Smooth muscle cell (in vitro differentiated cells): ENCODE results near the gene LRRC15. TPM values are rescaled to one million over a fixed set of nuclear protein-coding genes. Genes with fewer than 3 reads are reported as not detected.

Source experiments
- DNase-seq: peaks from one replicate; lab custom pipeline; 2025; ENCODE audit not compliant: unreplicated experiment; lab: John Stamatoyannopoulos, UW
- H2AFZ ChIP-seq: fragments of 200-600 bp; sonication (generic); 2 replicates; pipeline ENCODE4 v1.6.0; 2016; ENCODE audit warnings: antibody characterized with exemption, low read depth, mild to moderate bottlenecking
- H3F3A ChIP-seq: fragments of 200-600 bp; sonication (generic); 2 replicates; pipeline ENCODE4 v1.6.0; 2017; ENCODE audit warnings: antibody characterized with exemption, low read depth
- H3K27ac ChIP-seq: fragments of 200-600 bp; sonication (generic); 2 replicates; pipeline ENCODE4 v1.5.1; 2016; ENCODE audit warnings: low read depth, mild to moderate bottlenecking
- H3K27me3 ChIP-seq: fragments of 200-600 bp; sonication (generic); 2 replicates; pipeline ENCODE4 v1.6.1; 2016; ENCODE audit warnings: low read depth, mild to moderate bottlenecking
- H3K36me3 ChIP-seq: fragments of 200-600 bp; sonication (generic); 2 replicates; pipeline ENCODE4 v1.5.1; 2016; ENCODE audit warnings: low read depth
- H3K4me1 ChIP-seq: fragments of 200-600 bp; sonication (generic); 2 replicates; pipeline ENCODE4 v1.5.1; 2016; ENCODE audit warnings: low read depth
- H3K4me2 ChIP-seq: fragments of 200-600 bp; sonication (generic); 2 replicates; pipeline ENCODE4 v1.6.0; 2016; ENCODE audit warnings: mild to moderate bottlenecking
- H3K4me3 ChIP-seq: fragments of 200-600 bp; sonication (generic); 2 replicates; pipeline ENCODE4 v1.5.1; 2016; ENCODE audit warnings: mild to moderate bottlenecking
- H3K79me2 ChIP-seq: fragments of 200-600 bp; sonication (generic); 2 replicates; pipeline ENCODE4 v1.6.0; 2016; ENCODE audit warnings: low read depth, mild to moderate bottlenecking
- H3K9ac ChIP-seq: fragments of 200-600 bp; sonication (generic); 2 replicates; pipeline ENCODE4 v1.6.0; 2016; ENCODE audit warnings: low read depth
- H3K9me3 ChIP-seq: fragments of 200-600 bp; sonication (generic); replicated peaks from 2 replicates; pipeline ENCODE4 v1.5.1; 2016; ENCODE audit warnings: low read depth
- H4K20me1 ChIP-seq: fragments of 200-600 bp; sonication (generic); 2 replicates; pipeline ENCODE4 v1.6.0; 2016; ENCODE audit warnings: low read depth
- WGBS: methylation state at CpG from one replicate; pipeline ENCODE4 v1.1.7; 2016; ENCODE audit warnings: low lambda C conversion rate; 5-methylcytosine and 5-hydroxymethylcytosine counted together
- polyA plus RNA-seq: library from polyadenylated mRNA; unstranded; fragments of >200 nt; fragmentation: Nextera tagmentation; extraction: Ambion mirVana; gene quantifications from 2 replicates; pipeline ENCODE4 v1.2.1, GENCODE V29; 2016
- total RNA-seq: library from RNA; depleted of rRNA; stranded (reverse); fragments of >200 nt; gene quantifications from 2 replicates; pipeline ENCODE4 v1.2.3, GENCODE V29; 2014
- TF ChIP-seq, protein P1 (sequence below): fragments of 200-600 bp; sonication (generic); IDR thresholded peaks from 2 replicates; pipeline ENCODE4 v1.5.1; 2017; ENCODE audit warnings: borderline replicate concordance, mild to moderate bottlenecking, antibody characterized with exemption; ENCODE audit not compliant: insufficient read depth, poor library complexity, severe bottlenecking

Gene LRRC15
- total and polyA plus RNA-seq, 2 experiments from 2014 or later: 4.7 to 4.9 TPM

DNA sequence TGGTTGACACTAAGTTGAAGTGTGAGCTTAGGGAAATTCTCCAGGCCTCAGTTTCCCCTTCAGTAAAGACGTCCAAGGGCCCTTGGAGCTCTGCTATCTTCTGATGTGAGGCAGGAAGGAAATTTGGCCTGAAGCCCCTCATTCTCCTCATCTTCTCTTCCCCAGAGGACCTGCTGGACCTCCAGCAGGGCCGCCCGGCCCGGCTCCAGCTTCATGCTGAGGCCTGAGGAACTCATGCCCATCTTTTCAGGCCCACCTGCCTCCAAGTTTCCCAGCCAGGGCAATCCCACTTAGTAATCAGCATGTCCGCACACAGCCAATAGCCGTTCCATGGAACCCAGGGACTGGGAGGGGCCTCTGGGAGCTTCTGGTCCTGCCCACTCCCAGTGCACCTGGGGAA, 4.0 kb downstream of the LRRC15 start:
- TF ChIP-seq, protein P1, sequence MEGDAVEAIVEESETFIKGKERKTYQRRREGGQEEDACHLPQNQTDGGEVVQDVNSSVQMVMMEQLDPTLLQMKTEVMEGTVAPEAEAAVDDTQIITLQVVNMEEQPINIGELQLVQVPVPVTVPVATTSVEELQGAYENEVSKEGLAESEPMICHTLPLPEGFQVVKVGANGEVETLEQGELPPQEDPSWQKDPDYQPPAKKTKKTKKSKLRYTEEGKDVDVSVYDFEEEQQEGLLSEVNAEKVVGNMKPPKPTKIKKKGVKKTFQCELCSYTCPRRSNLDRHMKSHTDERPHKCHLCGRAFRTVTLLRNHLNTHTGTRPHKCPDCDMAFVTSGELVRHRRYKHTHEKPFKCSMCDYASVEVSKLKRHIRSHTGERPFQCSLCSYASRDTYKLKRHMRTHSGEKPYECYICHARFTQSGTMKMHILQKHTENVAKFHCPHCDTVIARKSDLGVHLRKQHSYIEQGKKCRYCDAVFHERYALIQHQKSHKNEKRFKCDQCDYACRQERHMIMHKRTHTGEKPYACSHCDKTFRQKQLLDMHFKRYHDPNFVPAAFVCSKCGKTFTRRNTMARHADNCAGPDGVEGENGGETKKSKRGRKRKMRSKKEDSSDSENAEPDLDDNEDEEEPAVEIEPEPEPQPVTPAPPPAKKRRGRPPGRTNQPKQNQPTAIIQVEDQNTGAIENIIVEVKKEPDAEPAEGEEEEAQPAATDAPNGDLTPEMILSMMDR: no peak
- Histone ChIP-seq H2AFZ (no peak overlapping the region), H3K79me2 (no peaks in the 10 kb centered on the region), H3K4me3 (no peak overlapping the region), H3K27me3 (no peaks in the 10 kb centered on the region), H4K20me1 (no peaks in the 10 kb centered on the region), H3K36me3 (no peaks in the 10 kb centered on the region), H3K4me2 (peak overlapping the region; percentile 29), H3K27ac (peak overlapping the region; percentile 82), H3K4me1 (peaks cover 20% of the 10 kb centered on the region), H3F3A (peaks cover 8% of the 10 kb centered on the region), H3K9ac (no peak overlapping the region), H3K9me3 (no peaks in the 10 kb centered on the region)
- DNase-seq: no peak
- 92% methylated on average over 6 of the region's 6 CpGs for WGBS

DNA sequence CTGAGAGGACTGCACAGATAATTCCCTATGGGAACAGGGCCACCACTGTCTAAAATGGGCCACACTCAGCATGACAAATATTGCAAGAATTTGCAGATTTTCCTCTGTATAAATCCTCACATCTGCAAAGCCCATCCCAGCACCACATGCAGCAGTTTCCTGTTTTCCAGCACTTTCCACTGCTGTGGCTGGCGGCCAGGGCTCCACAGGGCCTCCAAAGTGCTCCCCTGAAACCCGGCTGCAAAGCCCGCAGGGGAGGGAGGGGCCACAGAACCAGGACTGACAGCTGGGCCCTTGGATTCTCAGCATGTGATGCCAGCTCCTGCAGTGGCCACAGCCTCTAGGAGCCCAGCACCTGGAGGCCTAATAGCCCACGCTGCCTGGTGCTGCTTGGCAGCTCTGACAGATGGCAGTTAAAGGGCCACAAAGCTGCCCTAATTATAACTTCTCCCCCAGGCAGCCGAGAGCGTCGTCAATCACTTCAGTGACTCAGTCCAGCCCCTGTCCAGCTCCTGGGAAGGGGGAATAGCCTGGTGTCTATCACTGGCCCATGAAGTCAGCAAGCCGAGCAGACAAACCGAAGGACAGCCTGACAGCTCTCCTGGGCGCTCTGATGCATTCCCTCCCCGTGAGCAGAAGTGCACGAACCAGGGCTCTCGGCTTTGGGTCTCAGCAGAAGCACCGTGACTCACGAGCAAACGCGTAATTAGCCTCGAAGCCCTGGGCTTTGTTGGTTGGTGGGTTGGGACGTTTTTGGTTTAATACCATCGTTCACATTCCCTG, 4.7 kb downstream of the LRRC15 start:
- peak; percentile 40 for DNase-seq
- Histone ChIP-seq H3K27me3 (no peaks in the 10 kb centered on the region), H3K4me3 (no peak overlapping the region), H3K36me3 (no peaks in the 10 kb centered on the region), H3K79me2 (no peaks in the 10 kb centered on the region), H3K9me3 (no peaks in the 10 kb centered on the region), H3K27ac (peak overlapping the region; percentile 82), H3K9ac (peak overlapping the region; percentile 28), H2AFZ (no peak overlapping the region), H3F3A (peaks cover 8% of the 10 kb centered on the region), H3K4me1 (peaks cover 17% of the 10 kb centered on the region), H4K20me1 (no peaks in the 10 kb centered on the region), H3K4me2 (peak overlapping the region; percentile 72)
- TF ChIP-seq, protein P1: no peak
- 5% methylated on average over 20 of the region's 20 CpGs for WGBS

DNA sequence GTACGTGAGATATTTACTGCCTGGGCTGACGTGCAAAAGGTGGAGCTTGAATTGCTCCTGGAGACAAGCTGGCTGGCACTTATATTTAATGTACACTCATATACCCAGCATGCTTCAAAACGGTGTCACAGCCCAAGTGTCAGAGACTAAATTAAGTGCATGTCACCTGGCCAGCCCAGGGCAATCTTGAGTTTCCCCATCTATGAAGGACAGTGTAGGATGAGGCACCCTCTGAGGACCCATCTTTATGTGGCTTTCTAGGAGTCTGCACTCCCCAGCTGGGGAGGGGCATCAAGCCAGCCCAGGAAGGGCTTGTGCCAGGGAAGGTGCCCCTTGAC, 5.3 kb downstream of the LRRC15 start:
- Histone ChIP-seq H3K79me2 (no peaks in the 10 kb centered on the region), H4K20me1 (no peaks in the 10 kb centered on the region), H2AFZ (no peak overlapping the region), H3K36me3 (no peaks in the 10 kb centered on the region), H3K9ac (no peak overlapping the region), H3K27ac (peak overlapping the region; percentile 82), H3K4me2 (peak overlapping the region; percentile 72), H3K9me3 (no peaks in the 10 kb centered on the region), H3K4me3 (no peak overlapping the region), H3K4me1 (peaks cover 12% of the 10 kb centered on the region), H3K27me3 (no peaks in the 10 kb centered on the region), H3F3A (peaks cover 8% of the 10 kb centered on the region)
- TF ChIP-seq, protein P1: no peak
- no peak for DNase-seq
- 94% methylated on average over 3 of the region's 3 CpGs for WGBS

DNA sequence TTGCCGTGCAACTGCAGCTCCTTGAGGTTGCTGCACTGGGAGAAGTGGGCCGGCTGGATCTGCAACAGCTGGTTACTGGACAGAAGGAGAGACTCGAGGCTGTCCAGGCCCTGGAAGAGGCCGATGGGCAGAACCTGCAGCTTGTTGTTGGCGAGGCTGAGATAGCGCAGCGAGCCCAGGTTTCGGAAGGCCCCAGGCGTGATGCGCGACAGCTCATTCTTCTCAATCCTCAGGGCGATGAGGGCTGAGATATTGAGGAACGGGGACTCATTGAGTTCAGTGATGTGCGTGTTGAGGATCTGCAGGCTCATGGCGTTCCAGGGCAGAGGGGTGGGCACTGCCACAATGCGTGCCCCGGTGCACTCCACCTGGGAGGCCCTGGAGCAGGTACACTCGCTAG, 9.0 kb downstream of the LRRC15 start:
- DNase-seq: no peak
- H3K4me1 ChIP-seq: no peaks in the 10 kb centered on the region
- no peak overlapping the region for H3K4me3 ChIP-seq
- no peaks in the 10 kb centered on the region for H3K36me3 ChIP-seq
- peaks cover 10% of the 10 kb centered on the region for H3K27me3 ChIP-seq
- H3K9me3 ChIP-seq: no peaks in the 10 kb centered on the region
- peaks cover 8% of the 10 kb centered on the region for H3F3A ChIP-seq
- 92% methylated on average over 18 of the region's 18 CpGs for WGBS
- no peak overlapping the region for H3K27ac ChIP-seq
- no peaks in the 10 kb centered on the region for H3K79me2 ChIP-seq
- no peak overlapping the region for H3K9ac ChIP-seq
- no peaks in the 10 kb centered on the region for H4K20me1 ChIP-seq
- no peak overlapping the region for H3K4me2 ChIP-seq
- TF ChIP-seq, protein P1: no peak
- no peak overlapping the region for H2AFZ ChIP-seq
